D721Med (cell line): ENCODE results near the gene OR2Z1.

Source experiments
- DNase-seq: peaks from one replicate; pipeline ENCODE4 v3.0.0; 2011; ENCODE audit warnings: low spot score; ENCODE audit not compliant: insufficient read length
- FAIRE-seq: peaks from 2 replicates; lab custom pipeline; 2011; peaks lifted over from hg19 to GRCh38; lab: Jason Lieb, UNC
- TF ChIP-seq, protein P1 (sequence below): IDR thresholded peaks from 2 replicates; pipeline ENCODE4 v1.5.1; 2012; ENCODE audit warnings: mild to moderate bottlenecking, control low read depth; ENCODE audit not compliant: insufficient read depth; ENCODE audit errors: missing control alignments

OR2Z1 gene

DNA sequence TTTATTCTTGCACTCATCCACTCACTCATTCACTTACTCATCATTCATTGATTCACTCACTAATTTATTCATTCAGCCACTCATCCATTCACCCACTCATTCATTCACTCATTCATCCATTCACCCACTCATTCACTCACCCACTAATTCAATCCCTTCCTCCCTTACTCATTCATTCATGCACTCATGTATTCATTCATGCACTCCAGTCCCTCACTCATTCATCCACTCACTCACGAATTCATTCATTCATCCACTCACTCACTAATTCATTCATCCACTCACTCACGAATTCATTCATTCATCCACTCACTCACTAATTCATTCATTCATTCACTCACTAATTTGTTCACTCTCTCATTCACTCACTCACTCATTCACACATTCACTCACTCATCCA, 39.0 kb upstream of the OR2Z1 start:
- no peak for DNase-seq
- TF ChIP-seq, protein P1, sequence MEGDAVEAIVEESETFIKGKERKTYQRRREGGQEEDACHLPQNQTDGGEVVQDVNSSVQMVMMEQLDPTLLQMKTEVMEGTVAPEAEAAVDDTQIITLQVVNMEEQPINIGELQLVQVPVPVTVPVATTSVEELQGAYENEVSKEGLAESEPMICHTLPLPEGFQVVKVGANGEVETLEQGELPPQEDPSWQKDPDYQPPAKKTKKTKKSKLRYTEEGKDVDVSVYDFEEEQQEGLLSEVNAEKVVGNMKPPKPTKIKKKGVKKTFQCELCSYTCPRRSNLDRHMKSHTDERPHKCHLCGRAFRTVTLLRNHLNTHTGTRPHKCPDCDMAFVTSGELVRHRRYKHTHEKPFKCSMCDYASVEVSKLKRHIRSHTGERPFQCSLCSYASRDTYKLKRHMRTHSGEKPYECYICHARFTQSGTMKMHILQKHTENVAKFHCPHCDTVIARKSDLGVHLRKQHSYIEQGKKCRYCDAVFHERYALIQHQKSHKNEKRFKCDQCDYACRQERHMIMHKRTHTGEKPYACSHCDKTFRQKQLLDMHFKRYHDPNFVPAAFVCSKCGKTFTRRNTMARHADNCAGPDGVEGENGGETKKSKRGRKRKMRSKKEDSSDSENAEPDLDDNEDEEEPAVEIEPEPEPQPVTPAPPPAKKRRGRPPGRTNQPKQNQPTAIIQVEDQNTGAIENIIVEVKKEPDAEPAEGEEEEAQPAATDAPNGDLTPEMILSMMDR: no peak
- no peak for FAIRE-seq

- FAIRE-seq (no peak), DNase-seq (no peak)
- TF ChIP-seq, protein P1: no peak
Measured at GRCh38 chr19:8682931-8683330, 38.5 kb upstream of the OR2Z1 start.

GRCh38 chr19:8684001-8684902, 37.2 kb upstream of the OR2Z1 start:
- FAIRE-seq: no peak
- TF ChIP-seq, protein P1: no peak
- no peak for DNase-seq

GRCh38 chr19:8686549-8686948, 34.9 kb upstream of the OR2Z1 start:
- FAIRE-seq (no peak), DNase-seq (no peak)
- TF ChIP-seq, protein P1: no peak

DNA sequence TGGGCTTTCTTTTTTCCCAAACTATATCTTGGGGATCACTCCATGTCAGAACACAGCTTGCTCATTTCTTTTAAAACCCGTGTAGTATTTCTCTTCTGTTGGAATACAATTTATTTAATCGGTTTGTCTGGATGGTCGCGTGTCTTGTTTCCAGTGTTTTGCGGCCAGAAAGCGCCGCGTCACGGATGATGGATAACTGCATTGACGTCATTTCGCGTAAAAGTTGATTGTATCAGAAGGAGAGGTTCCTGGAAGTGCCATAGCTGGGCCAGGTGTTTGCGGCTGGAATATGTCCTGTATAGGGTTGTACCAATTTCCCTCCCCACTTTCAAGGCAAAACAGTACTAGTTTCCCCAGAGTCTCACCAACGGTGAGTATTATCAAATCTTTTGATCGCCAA, 32.5 kb upstream of the OR2Z1 start:
- FAIRE-seq: no peak
- no peak for DNase-seq

GRCh38 chr19:8690753-8691539, 30.5 kb upstream of the OR2Z1 start:
- TF ChIP-seq, protein P1: no peak
- FAIRE-seq (no peak), DNase-seq (no peak)

More for the DNA sequence above, 32.5 kb upstream of the OR2Z1 start:
- TF ChIP-seq, protein P1: no peak

DNA sequence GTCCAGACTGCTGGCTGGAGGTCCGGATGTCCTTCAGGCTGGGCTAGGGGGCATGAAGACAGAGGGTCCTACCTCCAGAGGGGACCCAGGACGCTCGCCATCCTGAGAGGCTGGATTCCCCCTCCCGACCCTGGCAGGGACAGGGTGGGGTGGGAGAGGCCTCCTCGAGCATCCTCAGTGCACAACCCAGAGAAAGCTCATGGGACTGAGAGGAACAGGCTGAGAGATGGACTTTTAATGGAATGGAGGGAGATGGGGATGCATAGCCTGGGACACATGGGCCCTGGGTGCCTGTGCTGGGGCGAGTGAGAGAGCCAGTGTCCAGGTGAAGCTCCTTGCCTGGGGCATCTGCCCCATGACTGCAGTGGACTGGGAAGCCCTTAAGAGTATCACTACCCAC, 25.9 kb upstream of the OR2Z1 start:
- no peak for FAIRE-seq
- DNase-seq: no peak
- TF ChIP-seq, protein P1: no peak
